ENCODE results near the gene P2RY14. TPM values are rescaled to one million over a fixed set of nuclear protein-coding genes. Genes with fewer than 3 reads are reported as not detected.
A peak's percentile ranks its signal among the peaks of the same experiment; 100 is the strongest.

Gene P2RY14
- total and polyA plus RNA-seq, 2 of the 13 experiments (the other 11 are each of a cell fraction or from before 2014, with no cell fraction given), result not detected

GRCh38 chr3:151197981-151198767 is 80.2 kb downstream of the P2RY14 start (continued):
- peak; percentile 44; the same call in 1 of the 2 replicates for TF ChIP-seq PATZ1 (CRISPR knock-in tag; IDR thresholded peaks at IDR 0.05)
- TF ChIP-seq ZNF646 (CRISPR knock-in tag; IDR thresholded peaks at IDR 0.05), result no peak
- no peak for TF ChIP-seq ZNF879 (CRISPR knock-in tag; IDR thresholded peaks at IDR 0.05)
- peak; percentile 25; the same call in 1 of the 2 replicates for TF ChIP-seq PHF8 (CRISPR knock-in tag; IDR thresholded peaks at IDR 0.05)
- peak; percentile 74 for TF ChIP-seq TOPORS (CRISPR knock-in tag; IDR thresholded peaks at IDR 0.05)
- no peak for TF ChIP-seq SRY (CRISPR knock-in tag; IDR thresholded peaks at IDR 0.05)
- no peak for TF ChIP-seq ZFYVE20 (CRISPR knock-in tag; IDR thresholded peaks at IDR 0.05; ENCODE audit: borderline replicate concordance, low read depth)
- no peak for TF ChIP-seq SNAPC4 (CRISPR knock-in tag; IDR thresholded peaks at IDR 0.05)
- TF ChIP-seq PPARG (CRISPR knock-in tag; conservative IDR thresholded peaks at IDR 0.05), result peak; percentile 89
- TF ChIP-seq ZKSCAN8 (CRISPR knock-in tag; IDR thresholded peaks at IDR 0.05; ENCODE audit: borderline replicate concordance), result peak; percentile 89
- TF ChIP-seq TBX2 (CRISPR knock-in tag; IDR thresholded peaks at IDR 0.05; ENCODE audit: borderline replicate concordance), result peak; percentile 97
- no peak for TF ChIP-seq SNAI1 (CRISPR knock-in tag; IDR thresholded peaks at IDR 0.05; ENCODE audit: borderline replicate concordance)
- TF ChIP-seq U2AF1 (optimal IDR thresholded peaks at IDR 0.05; ENCODE audit: low read depth, low read length), result no peak
- TF ChIP-seq NR2C2 (CRISPR knock-in tag; IDR thresholded peaks at IDR 0.05; ENCODE audit: borderline replicate concordance), result peak; percentile 50; the same call in 1 of the 2 replicates
- no peak; the same call in 1 of the 2 replicates for TF ChIP-seq MIER3 (CRISPR knock-in tag; IDR thresholded peaks at IDR 0.05; ENCODE audit: borderline replicate concordance)

Data from HepG2 (cell line).